Bronchial epithelial cell (primary cell): ENCODE measurements around the gene CYP4F22. TPM values are rescaled to one million over a fixed set of nuclear protein-coding genes. Genes with fewer than 3 reads are reported as not detected.
"Not testable (repeated sequence)": the region's sequence is repeated elsewhere in the genome, so short reads cannot be mapped to it uniquely, and the experiment has no call there.

Experiments
- DNase-seq: peaks from one replicate; pipeline ENCODE4 v3.0.0-alpha.2; 2010; ENCODE audit warnings: low read depth
- FAIRE-seq: peaks from 2 replicates; lab custom pipeline; 2011; peaks lifted over from hg19 to GRCh38; lab: Jason Lieb, UNC
- H3K27me3 ChIP-seq: 2 replicates; pipeline ENCODE4 v1.5.1; 2011; ENCODE audit warnings: low read length; ENCODE audit not compliant: control insufficient read depth, insufficient read depth
- H3K36me3 ChIP-seq: 2 replicates; pipeline ENCODE4 v1.5.1; 2011; ENCODE audit warnings: low read length; ENCODE audit not compliant: control insufficient read depth, insufficient read depth
- H3K4me3 ChIP-seq: 2 replicates; pipeline ENCODE4 v1.5.1; 2011; ENCODE audit warnings: mild to moderate bottlenecking, low read depth, low read length, control low read depth
- total RNA-seq: library from RNA; depleted of rRNA; stranded (reverse); fragments of >200 nt; gene quantifications from 2 replicates; pipeline ENCODE4 v1.2.1, GENCODE V29; 2014
- TF ChIP-seq, protein P1 (sequence below): IDR thresholded peaks from 2 replicates; pipeline ENCODE4 v1.5.1; 2011; ENCODE audit warnings: mild to moderate bottlenecking, moderate library complexity, low read length, control low read depth, inconsistent platforms; ENCODE audit not compliant: insufficient read depth, severe bottlenecking

The CYP4F22 gene
- total RNA-seq, 1 donor from 2014 or later = not detected

DNA sequence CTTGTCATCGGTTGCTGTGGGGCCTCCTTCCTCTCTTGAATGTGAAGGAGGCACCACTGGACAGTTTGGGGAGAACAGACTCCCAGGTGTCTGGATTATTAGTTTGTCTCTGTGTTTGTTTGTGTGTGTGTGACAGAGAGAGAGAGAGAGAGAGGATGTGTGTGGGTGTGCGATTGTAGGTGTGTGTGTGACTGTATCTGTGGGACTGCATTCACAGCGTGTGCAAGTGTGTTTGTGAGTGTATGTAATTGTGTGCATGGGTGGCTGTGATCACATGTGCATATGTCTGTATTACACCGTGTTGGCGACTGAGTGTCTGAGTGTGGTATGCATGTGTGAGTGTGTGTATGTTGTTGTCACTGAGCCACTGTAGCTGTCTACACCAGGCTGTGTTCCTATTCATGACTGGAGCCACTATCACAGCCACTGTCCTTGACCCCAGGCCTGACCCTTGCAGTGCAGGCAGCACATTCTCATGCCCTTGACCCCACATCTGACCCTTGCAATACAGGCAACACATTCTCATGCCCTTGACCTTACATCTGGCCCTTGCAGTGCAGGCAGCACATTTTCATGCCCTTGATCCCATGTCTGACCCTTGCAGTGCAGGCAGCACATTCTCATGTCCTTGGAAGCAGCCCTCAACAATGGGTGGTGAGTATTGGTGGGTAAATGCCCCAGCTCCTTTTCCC is 81.6 kb downstream of the CYP4F22 start:
- Histone ChIP-seq H3K36me3 (no peaks in the 10 kb centered on the region), H3K4me3 (no peak overlapping the region), H3K27me3 (no peaks in the 10 kb centered on the region)
- TF ChIP-seq, protein P1, sequence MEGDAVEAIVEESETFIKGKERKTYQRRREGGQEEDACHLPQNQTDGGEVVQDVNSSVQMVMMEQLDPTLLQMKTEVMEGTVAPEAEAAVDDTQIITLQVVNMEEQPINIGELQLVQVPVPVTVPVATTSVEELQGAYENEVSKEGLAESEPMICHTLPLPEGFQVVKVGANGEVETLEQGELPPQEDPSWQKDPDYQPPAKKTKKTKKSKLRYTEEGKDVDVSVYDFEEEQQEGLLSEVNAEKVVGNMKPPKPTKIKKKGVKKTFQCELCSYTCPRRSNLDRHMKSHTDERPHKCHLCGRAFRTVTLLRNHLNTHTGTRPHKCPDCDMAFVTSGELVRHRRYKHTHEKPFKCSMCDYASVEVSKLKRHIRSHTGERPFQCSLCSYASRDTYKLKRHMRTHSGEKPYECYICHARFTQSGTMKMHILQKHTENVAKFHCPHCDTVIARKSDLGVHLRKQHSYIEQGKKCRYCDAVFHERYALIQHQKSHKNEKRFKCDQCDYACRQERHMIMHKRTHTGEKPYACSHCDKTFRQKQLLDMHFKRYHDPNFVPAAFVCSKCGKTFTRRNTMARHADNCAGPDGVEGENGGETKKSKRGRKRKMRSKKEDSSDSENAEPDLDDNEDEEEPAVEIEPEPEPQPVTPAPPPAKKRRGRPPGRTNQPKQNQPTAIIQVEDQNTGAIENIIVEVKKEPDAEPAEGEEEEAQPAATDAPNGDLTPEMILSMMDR = no peak
- DNase-seq (no peak), FAIRE-seq (no peak)

DNA sequence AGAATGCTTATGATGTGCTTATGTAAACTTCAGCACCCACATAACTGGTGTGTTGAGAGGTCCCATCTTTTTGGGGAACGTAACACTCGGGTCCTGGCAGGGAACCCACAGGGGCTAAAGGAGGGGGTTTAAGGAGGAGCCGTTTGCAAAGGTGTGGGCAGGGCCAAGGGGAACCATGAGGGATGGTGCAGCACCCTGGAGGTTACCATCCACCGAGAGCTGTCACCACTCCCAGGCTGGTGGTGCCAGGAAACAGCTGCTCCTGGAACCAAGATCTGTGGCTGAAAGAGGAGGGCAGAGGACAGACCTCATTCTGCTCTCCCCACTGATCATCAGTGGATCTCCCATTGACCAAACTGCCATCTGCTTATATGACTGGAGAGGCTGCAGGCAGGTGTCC is 83.5 kb downstream of the CYP4F22 start:
- Histone ChIP-seq H3K4me3 (no peak overlapping the region), H3K27me3 (no peaks in the 10 kb centered on the region), H3K36me3 (no peaks in the 10 kb centered on the region)
- TF ChIP-seq, protein P1 = no peak
- DNase-seq (no peak), FAIRE-seq (no peak)

DNA sequence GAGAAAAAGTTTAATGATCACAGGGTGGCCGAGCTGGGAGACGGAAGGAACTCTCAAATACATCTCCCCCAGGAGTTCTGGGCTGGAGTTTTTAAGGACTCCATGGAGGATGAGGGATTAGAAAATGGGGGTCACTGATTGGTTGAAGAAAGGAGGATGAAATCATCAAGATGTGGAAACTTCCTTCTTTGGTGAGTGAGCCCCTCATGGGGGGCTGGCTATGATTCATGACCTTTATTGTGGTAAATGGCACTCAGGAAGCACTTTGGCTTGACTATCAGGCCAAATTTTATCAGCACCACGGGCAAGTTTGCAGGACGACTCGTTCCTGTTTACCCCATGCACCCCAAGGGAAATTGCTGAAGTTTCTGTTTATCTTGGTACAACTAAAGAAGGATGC is 84.2 kb downstream of the CYP4F22 start:
- DNase-seq, H3K27me3 ChIP-seq, H3K36me3 ChIP-seq, H3K4me3 ChIP-seq: not testable (repeated sequence)
- peak; percentile 36 for FAIRE-seq

DNA sequence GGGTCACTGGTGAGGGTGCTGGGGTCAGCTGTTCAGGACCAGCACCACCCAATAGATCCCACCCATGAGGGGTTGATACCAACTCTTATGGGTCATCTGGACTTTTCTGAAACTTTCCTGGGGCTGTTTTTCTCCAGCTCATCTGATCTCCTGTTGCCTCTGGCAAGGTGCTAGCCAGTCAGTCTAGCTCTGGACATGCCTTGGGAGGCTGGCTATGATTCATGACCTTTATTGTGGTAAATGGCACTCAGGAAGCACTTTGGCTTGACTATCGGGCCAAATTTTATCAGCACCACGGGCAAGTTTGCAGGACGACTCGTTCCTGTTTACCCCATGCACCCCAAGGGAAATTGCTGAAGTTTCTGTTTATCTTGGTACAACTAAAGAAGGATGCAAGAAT is 85.4 kb downstream of the CYP4F22 start:
- DNase-seq = peak; percentile 3
- H3K36me3 ChIP-seq, H3K4me3 ChIP-seq, H3K27me3 ChIP-seq: not testable (repeated sequence)
- FAIRE-seq = peak; percentile 83

DNA sequence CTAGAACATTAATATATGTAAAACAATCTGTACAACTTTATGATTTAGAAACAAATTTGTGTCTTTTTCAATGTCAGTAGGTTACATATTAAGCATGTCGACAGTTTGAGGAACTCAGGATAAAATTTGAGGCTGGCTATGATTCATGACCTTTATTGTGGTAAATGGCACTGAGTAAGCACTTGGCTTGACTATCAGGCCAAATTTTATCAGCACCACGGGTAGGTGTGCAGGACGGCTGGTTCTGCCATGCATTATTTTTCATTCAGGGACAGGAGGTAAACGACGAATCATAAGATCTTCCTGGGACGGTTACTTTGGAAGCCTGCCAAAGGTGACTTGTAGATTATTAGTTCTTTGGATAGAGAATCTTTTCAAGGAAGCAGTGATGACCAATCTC is 86.7 kb downstream of the CYP4F22 start:
- peak; percentile 44 for DNase-seq
- no peak overlapping the region for H3K4me3 ChIP-seq
- FAIRE-seq = no peak
- no peaks in the 10 kb centered on the region for H3K27me3 ChIP-seq
- TF ChIP-seq, protein P1 = no peak
- no peaks in the 10 kb centered on the region for H3K36me3 ChIP-seq

Other genes with a start within 250 kb of the CYP4F22 start
- 12.1 and 15.4 TPM in 2 replicates for gene BRD4, start 176.0 kb upstream of the CYP4F22 start, total RNA-seq
- 16.8 TPM in 2 replicates for gene AKAP8, start 128.7 kb upstream of the CYP4F22 start, total RNA-seq
- gene AKAP8L, start 89.5 kb upstream of the CYP4F22 start, total RNA-seq = 75.3 and 78.9 TPM in 2 replicates
- 2.4 and 4.2 TPM in 2 replicates for gene WIZ, start 58.6 kb upstream of the CYP4F22 start, total RNA-seq
- not detected in 2 replicates for gene RASAL3, start 44.0 kb upstream of the CYP4F22 start, total RNA-seq
- not detected in 2 replicates for gene PGLYRP2, start 29.0 kb upstream of the CYP4F22 start, total RNA-seq
- gene CYP4F8, start 106.7 kb downstream of the CYP4F22 start, total RNA-seq = not detected in 2 replicates
- gene CYP4F3, start 132.4 kb downstream of the CYP4F22 start, total RNA-seq = 2.9 and 3.2 TPM in 2 replicates
- gene CYP4F12, start 164.6 kb downstream of the CYP4F22 start, total RNA-seq = 2.6 and 7.8 TPM in 2 replicates
- gene OR10H2, start 219.5 kb downstream of the CYP4F22 start, total RNA-seq = not detected in 2 replicates
- not detected in 2 replicates for gene OR10H3, start 229.5 kb downstream of the CYP4F22 start, total RNA-seq